Measurements from ENCODE around the gene LRP8.

Gene LRP8

GRCh38 chr1:53326598-53327181 is 1.2 kb downstream of the LRP8 start:
- Mint-ChIP-seq H3K4me1 (ENCODE audit: low read depth) (peaks cover 37% of the 10 kb centered on the region), H3K36me3 (ENCODE audit: low read depth) (peaks cover 27% of the 10 kb centered on the region), H3K9me3 (no peaks in the 10 kb centered on the region), H3K4me3 (peak overlapping the region; percentile 90), H3K27me3 (ENCODE audit: low read depth) (no peaks in the 10 kb centered on the region), H3K27ac (peak overlapping the region; percentile 94)

- H3K4me3 Mint-ChIP-seq = peak overlapping the region; percentile 90
- peaks cover 25% of the 10 kb centered on the region for H3K36me3 Mint-ChIP-seq (ENCODE audit: low read depth)
- no peaks in the 10 kb centered on the region for H3K27me3 Mint-ChIP-seq (ENCODE audit: low read depth)
- H3K27ac Mint-ChIP-seq = peak overlapping the region; percentile 94
- no peaks in the 10 kb centered on the region for H3K9me3 Mint-ChIP-seq
- peaks cover 41% of the 10 kb centered on the region for H3K4me1 Mint-ChIP-seq (ENCODE audit: low read depth)
These were observed 1.7 kb downstream of the LRP8 start for GRCh38 chr1:53326088-53326597.

- H3K27me3 Mint-ChIP-seq (ENCODE audit: low read depth) = no peaks in the 10 kb centered on the region
- H3K36me3 Mint-ChIP-seq (ENCODE audit: low read depth) = peaks cover 28% of the 10 kb centered on the region
- H3K9me3 Mint-ChIP-seq = no peaks in the 10 kb centered on the region
- H3K4me3 Mint-ChIP-seq = peak overlapping the region; percentile 90
- H3K27ac Mint-ChIP-seq = peak overlapping the region; percentile 94
- peaks cover 43% of the 10 kb centered on the region for H3K4me1 Mint-ChIP-seq (ENCODE audit: low read depth)
These were observed 2.4 kb downstream of the LRP8 start for GRCh38 chr1:53325326-53326087.

- H3K4me1 Mint-ChIP-seq (ENCODE audit: low read depth) = peaks cover 41% of the 10 kb centered on the region
- peak overlapping the region; percentile 90 for H3K4me3 Mint-ChIP-seq
- H3K36me3 Mint-ChIP-seq (ENCODE audit: low read depth) = peaks cover 28% of the 10 kb centered on the region
These were observed 3.1 kb downstream of the LRP8 start for GRCh38 chr1:53324728-53325297.

GRCh38 chr1:53324321-53324720 is 3.5 kb downstream of the LRP8 start:
- peak overlapping the region; percentile 90 for H3K4me3 Mint-ChIP-seq
- H3K4me1 Mint-ChIP-seq (ENCODE audit: low read depth) = peaks cover 39% of the 10 kb centered on the region
- peaks cover 28% of the 10 kb centered on the region for H3K36me3 Mint-ChIP-seq (ENCODE audit: low read depth)
- no peaks in the 10 kb centered on the region for H3K9me3 Mint-ChIP-seq
- peak overlapping the region; percentile 94 for H3K27ac Mint-ChIP-seq
- H3K27me3 Mint-ChIP-seq (ENCODE audit: low read depth) = no peaks in the 10 kb centered on the region

More at GRCh38 chr1:53324728-53325297, 3.1 kb downstream of the LRP8 start:
- H3K9me3 Mint-ChIP-seq = no peaks in the 10 kb centered on the region
- H3K27me3 Mint-ChIP-seq (ENCODE audit: low read depth) = no peaks in the 10 kb centered on the region
- H3K27ac Mint-ChIP-seq = peak overlapping the region; percentile 94

GRCh38 chr1:53323316-53323715 is 4.6 kb downstream of the LRP8 start:
- H3K9me3 Mint-ChIP-seq = no peaks in the 10 kb centered on the region
- H3K27ac Mint-ChIP-seq = peak overlapping the region; percentile 67
- peaks cover 36% of the 10 kb centered on the region for H3K4me1 Mint-ChIP-seq (ENCODE audit: low read depth)
- no peak overlapping the region for H3K4me3 Mint-ChIP-seq
- no peaks in the 10 kb centered on the region for H3K27me3 Mint-ChIP-seq (ENCODE audit: low read depth)
- H3K36me3 Mint-ChIP-seq (ENCODE audit: low read depth) = peaks cover 28% of the 10 kb centered on the region

- no peaks in the 10 kb centered on the region for H3K27me3 Mint-ChIP-seq (ENCODE audit: low read depth)
- no peak overlapping the region for H3K4me3 Mint-ChIP-seq
- peaks cover 38% of the 10 kb centered on the region for H3K4me1 Mint-ChIP-seq (ENCODE audit: low read depth)
- H3K27ac Mint-ChIP-seq = peak overlapping the region; percentile 53
- peaks cover 32% of the 10 kb centered on the region for H3K36me3 Mint-ChIP-seq (ENCODE audit: low read depth)
- H3K9me3 Mint-ChIP-seq = no peaks in the 10 kb centered on the region
These were observed 5.9 kb downstream of the LRP8 start for GRCh38 chr1:53321776-53322602.

GRCh38 chr1:53321366-53321765 is 6.5 kb downstream of the LRP8 start:
- Mint-ChIP-seq H3K4me1 (ENCODE audit: low read depth) (peaks cover 41% of the 10 kb centered on the region), H3K27me3 (ENCODE audit: low read depth) (no peaks in the 10 kb centered on the region), H3K9me3 (no peaks in the 10 kb centered on the region), H3K27ac (peak overlapping the region; percentile 36), H3K36me3 (ENCODE audit: low read depth) (peaks cover 32% of the 10 kb centered on the region), H3K4me3 (no peak overlapping the region)

- no peak overlapping the region for H3K4me3 Mint-ChIP-seq
- no peak overlapping the region for H3K27ac Mint-ChIP-seq
- H3K4me1 Mint-ChIP-seq (ENCODE audit: low read depth) = peaks cover 37% of the 10 kb centered on the region
- no peaks in the 10 kb centered on the region for H3K9me3 Mint-ChIP-seq
- no peaks in the 10 kb centered on the region for H3K27me3 Mint-ChIP-seq (ENCODE audit: low read depth)
- H3K36me3 Mint-ChIP-seq (ENCODE audit: low read depth) = peaks cover 28% of the 10 kb centered on the region
These were observed 7.2 kb downstream of the LRP8 start for GRCh38 chr1:53320646-53321045.

- H3K4me1 Mint-ChIP-seq (ENCODE audit: low read depth) = peaks cover 27% of the 10 kb centered on the region
- peaks cover 18% of the 10 kb centered on the region for H3K36me3 Mint-ChIP-seq (ENCODE audit: low read depth)
- no peaks in the 10 kb centered on the region for H3K9me3 Mint-ChIP-seq
- H3K27ac Mint-ChIP-seq = no peak overlapping the region
- H3K4me3 Mint-ChIP-seq = no peak overlapping the region
- no peaks in the 10 kb centered on the region for H3K27me3 Mint-ChIP-seq (ENCODE audit: low read depth)
These were observed 8.4 kb downstream of the LRP8 start for GRCh38 chr1:53319296-53320101.

- peaks cover 16% of the 10 kb centered on the region for H3K36me3 Mint-ChIP-seq (ENCODE audit: low read depth)
- H3K27me3 Mint-ChIP-seq (ENCODE audit: low read depth) = no peaks in the 10 kb centered on the region
- H3K4me1 Mint-ChIP-seq (ENCODE audit: low read depth) = peaks cover 24% of the 10 kb centered on the region
- no peak overlapping the region for H3K4me3 Mint-ChIP-seq
- H3K9me3 Mint-ChIP-seq = no peaks in the 10 kb centered on the region
- H3K27ac Mint-ChIP-seq = no peak overlapping the region
These were observed 10.0 kb downstream of the LRP8 start for GRCh38 chr1:53317646-53318539.

GRCh38 chr1:53316766-53317581 is 10.9 kb downstream of the LRP8 start:
- Mint-ChIP-seq H3K9me3 (no peaks in the 10 kb centered on the region), H3K4me1 (ENCODE audit: low read depth) (peaks cover 15% of the 10 kb centered on the region), H3K27ac (peak overlapping the region; percentile 72), H3K36me3 (ENCODE audit: low read depth) (peaks cover 9% of the 10 kb centered on the region), H3K4me3 (no peak overlapping the region), H3K27me3 (ENCODE audit: low read depth) (no peaks in the 10 kb centered on the region)

Measured in T-helper 1 cell treated with Interleukin-12 subunit alpha and Interleukin-12 subunit beta and Interleukin-4 antibody, amounts not matched to agents 30 μg/mL and 1 μg/mL, for 36 hours (primary cell).